ENCODE measurements around the gene ATP10B.

The ATP10B gene

GRCh38 chr5:160542840-160543239 lies 309.2 kb downstream of the ATP10B start:
- H3K4me3 ChIP-seq (ENCODE audit: low read depth, low read length) = no peak overlapping the region
- in situ Hi-C loops (cut with HindIII; ENCODE audit: low sequenced_read_pairs) = no loop called here
- TF ChIP-seq CTCF (IDR thresholded peaks at IDR 0.05; ENCODE audit: low read depth, low read length, missing control alignments) = no peak
- no peak for DNase-seq (ENCODE audit: low read depth)

GRCh38 chr5:160542281-160542680 lies 309.7 kb downstream of the ATP10B start:
- DNase-seq (ENCODE audit: low read depth) = no peak
- in situ Hi-C loops (cut with HindIII; ENCODE audit: low sequenced_read_pairs) = no loop called here
- no peak overlapping the region for H3K4me3 ChIP-seq (ENCODE audit: low read depth, low read length)
- TF ChIP-seq CTCF (IDR thresholded peaks at IDR 0.05; ENCODE audit: low read depth, low read length, missing control alignments) = no peak

- H3K4me3 ChIP-seq (ENCODE audit: low read depth, low read length) = no peak overlapping the region
- in situ Hi-C loops (cut with HindIII; ENCODE audit: low sequenced_read_pairs) = no loop called here
- no peak for TF ChIP-seq CTCF (IDR thresholded peaks at IDR 0.05; ENCODE audit: low read depth, low read length, missing control alignments)
- no peak for DNase-seq (ENCODE audit: low read depth)
Measured at GRCh38 chr5:160539431-160539830, 312.6 kb downstream of the ATP10B start.

- in situ Hi-C loops (cut with HindIII; ENCODE audit: low sequenced_read_pairs) = no loop called here
- no peak for TF ChIP-seq CTCF (IDR thresholded peaks at IDR 0.05; ENCODE audit: low read depth, low read length, missing control alignments)
- no peak overlapping the region for H3K4me3 ChIP-seq (ENCODE audit: low read depth, low read length)
- no peak for DNase-seq (ENCODE audit: low read depth)
Measured at GRCh38 chr5:160537940-160538339, 314.1 kb downstream of the ATP10B start.

GRCh38 chr5:160537116-160537515 lies 314.9 kb downstream of the ATP10B start:
- in situ Hi-C loops (cut with HindIII; ENCODE audit: low sequenced_read_pairs) = no loop called here
- no peak overlapping the region for H3K4me3 ChIP-seq (ENCODE audit: low read depth, low read length)
- TF ChIP-seq CTCF (IDR thresholded peaks at IDR 0.05; ENCODE audit: low read depth, low read length, missing control alignments) = no peak
- no peak for DNase-seq (ENCODE audit: low read depth)

GRCh38 chr5:160534914-160535313 lies 317.1 kb downstream of the ATP10B start:
- in situ Hi-C loops (cut with HindIII; ENCODE audit: low sequenced_read_pairs) = no loop called here
- no peak overlapping the region for H3K4me3 ChIP-seq (ENCODE audit: low read depth, low read length)
- DNase-seq (ENCODE audit: low read depth) = no peak
- TF ChIP-seq CTCF (IDR thresholded peaks at IDR 0.05; ENCODE audit: low read depth, low read length, missing control alignments) = no peak

GRCh38 chr5:160534125-160534524 lies 317.9 kb downstream of the ATP10B start:
- no peak overlapping the region for H3K4me3 ChIP-seq (ENCODE audit: low read depth, low read length)
- in situ Hi-C loops (cut with HindIII; ENCODE audit: low sequenced_read_pairs) = no loop called here
- DNase-seq (ENCODE audit: low read depth) = no peak
- TF ChIP-seq CTCF (IDR thresholded peaks at IDR 0.05; ENCODE audit: low read depth, low read length, missing control alignments) = no peak

Data from astrocyte of the cerebellum (primary cell).